B cell (primary cell): Measurements from ENCODE around the gene PSME3.

Source experiments
- EZH2 ChIP-seq: IDR thresholded peaks from 2 replicates; pipeline ENCODE4 v1.6.1; 2012; ENCODE audit warnings: borderline replicate concordance, low read depth, mild to moderate bottlenecking, moderate library complexity, low read length; ENCODE audit not compliant: insufficient read depth, poor library complexity, severe bottlenecking
- TF ChIP-seq, protein P1 (sequence below): fragments of 200-600 bp; IDR thresholded peaks from one replicate; pipeline ENCODE4 v1.8.0; 2022; ENCODE audit warnings: antibody characterized with exemption, mild to moderate bottlenecking

DNA sequence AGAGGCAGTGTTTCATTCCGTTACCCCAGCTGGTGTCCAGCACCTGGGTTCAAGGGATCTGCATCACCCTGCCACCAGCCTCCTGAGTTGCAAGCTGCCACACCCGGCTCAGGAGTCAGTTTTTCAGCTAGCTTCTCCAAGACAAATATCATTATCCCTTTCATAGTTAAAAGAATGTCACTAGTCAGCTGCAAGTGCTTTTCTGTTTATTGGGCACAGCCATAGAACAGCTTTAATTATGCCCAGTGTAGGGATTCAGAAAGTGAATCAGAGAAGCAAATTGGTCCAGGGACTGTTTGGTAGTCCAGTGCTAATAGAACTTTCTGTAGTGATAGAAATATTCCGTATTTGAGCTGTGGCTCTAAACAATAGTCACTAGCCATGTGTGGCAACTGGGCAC is 14.9 kb downstream of the PSME3 start:
- TF ChIP-seq, protein P1, sequence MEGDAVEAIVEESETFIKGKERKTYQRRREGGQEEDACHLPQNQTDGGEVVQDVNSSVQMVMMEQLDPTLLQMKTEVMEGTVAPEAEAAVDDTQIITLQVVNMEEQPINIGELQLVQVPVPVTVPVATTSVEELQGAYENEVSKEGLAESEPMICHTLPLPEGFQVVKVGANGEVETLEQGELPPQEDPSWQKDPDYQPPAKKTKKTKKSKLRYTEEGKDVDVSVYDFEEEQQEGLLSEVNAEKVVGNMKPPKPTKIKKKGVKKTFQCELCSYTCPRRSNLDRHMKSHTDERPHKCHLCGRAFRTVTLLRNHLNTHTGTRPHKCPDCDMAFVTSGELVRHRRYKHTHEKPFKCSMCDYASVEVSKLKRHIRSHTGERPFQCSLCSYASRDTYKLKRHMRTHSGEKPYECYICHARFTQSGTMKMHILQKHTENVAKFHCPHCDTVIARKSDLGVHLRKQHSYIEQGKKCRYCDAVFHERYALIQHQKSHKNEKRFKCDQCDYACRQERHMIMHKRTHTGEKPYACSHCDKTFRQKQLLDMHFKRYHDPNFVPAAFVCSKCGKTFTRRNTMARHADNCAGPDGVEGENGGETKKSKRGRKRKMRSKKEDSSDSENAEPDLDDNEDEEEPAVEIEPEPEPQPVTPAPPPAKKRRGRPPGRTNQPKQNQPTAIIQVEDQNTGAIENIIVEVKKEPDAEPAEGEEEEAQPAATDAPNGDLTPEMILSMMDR, result no peak
- no peak for TF ChIP-seq EZH2
